HuH-7 (cell line): ENCODE results near the gene CLIP1.

Experiments
- DNase-seq: peaks from one replicate; pipeline ENCODE4 v3.0.0; 2011; ENCODE audit warnings: low spot score

The CLIP1 gene

DNA sequence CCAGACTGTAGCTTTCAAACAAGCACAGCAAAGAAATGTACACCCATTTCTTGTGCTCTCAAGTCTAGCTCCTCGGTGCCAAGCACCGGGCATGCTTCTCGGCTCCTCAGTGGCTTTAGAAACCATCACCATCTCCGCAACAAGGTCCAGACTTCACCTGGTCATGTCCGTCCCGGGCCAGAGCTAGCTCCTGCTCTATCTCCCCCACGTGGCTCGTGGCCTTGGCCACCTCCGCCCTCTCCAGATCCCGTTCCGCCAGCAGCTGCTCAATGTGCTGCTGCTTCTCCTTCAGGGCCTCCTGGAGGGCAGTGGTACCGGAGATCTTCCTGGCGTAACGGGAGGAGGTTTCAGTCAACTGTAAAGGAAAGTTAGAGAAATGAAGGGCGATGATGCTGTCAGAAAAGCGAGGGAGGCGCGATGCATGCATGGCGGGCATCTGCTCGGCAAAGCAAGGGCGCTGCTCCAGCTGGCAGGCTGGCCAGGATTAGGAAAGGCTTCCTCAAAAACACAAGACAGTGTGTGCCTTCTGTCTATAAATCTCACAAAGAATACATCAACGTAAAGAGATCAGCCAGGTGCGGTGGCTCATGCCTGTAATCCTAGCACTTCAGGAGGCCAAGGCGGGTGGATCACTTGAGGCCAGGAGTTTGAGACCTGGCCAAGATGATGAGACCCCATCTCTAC is 67.4 kb downstream of the CLIP1 start:
- no peak for DNase-seq

DNA sequence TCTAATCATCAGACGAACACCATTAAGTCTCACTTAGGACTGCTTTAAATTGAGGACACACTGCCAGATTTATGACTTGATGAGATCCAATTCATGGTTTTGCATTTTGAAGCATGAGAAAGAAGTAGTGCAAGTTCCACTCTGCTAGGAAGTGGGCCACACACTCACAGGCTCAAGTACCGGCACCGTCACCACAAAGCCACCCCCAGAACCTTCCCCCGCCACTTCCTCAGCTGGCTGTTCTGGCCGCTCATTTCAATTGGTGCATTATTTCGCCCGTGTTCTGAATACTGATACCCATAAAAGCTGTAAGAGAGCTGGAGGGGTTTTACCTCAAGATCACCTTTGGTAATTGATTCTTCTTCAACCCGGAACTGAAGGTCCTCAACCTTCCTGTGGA is 70.1 kb downstream of the CLIP1 start:
- no peak for DNase-seq

DNA sequence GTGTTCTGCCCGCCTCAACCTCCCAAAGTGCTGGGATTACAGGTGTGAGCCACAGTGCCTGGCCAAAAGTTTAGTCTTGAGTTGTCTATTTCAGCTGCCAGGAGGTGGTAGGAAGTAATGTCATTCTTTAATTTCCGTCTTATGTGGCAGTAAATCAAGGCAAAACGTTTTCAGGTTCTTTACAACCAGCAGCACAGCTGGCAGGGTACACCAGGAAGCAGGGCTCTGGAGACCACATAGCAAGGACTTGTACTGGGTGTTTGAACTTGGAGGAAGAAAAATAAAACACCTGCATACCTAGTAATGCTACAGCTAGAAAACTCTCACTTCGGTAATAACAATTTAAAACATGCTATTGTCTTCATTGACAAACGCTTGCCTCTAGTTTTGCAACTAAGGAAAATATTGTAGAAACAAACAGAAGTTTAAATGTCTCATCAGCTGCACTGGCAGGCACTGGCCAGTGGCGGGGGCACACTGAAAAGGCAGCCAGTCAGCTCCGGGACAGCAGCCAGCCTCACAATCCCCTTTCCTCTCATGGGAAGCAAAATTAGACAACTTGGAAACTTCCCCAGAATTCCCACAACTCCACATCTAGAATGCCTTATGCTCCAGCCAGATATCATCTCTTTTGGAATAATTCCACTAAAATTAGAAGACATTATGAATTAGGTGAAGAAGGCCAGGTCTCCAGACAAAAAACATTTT is 72.2 kb downstream of the CLIP1 start:
- DNase-seq, result no peak

DNA sequence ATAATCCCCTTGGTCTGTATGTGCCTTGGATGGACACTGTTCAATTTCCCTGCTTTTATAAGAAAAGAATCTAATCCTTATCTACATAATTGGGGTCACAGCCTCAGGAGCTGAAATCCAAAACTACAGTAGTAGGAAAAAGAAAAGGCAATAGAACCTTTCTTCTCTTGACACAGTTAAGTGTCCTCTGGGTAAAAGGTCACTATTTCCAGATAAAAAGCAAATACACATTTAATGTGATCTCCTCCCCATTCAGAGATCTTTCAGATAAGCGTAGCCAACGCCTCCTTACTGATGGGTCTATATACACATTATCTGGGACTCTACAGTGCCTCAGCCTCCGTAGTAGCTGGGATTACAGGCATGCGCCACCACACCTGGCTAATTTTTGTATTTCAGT is 73.4 kb downstream of the CLIP1 start:
- no peak for DNase-seq

DNA sequence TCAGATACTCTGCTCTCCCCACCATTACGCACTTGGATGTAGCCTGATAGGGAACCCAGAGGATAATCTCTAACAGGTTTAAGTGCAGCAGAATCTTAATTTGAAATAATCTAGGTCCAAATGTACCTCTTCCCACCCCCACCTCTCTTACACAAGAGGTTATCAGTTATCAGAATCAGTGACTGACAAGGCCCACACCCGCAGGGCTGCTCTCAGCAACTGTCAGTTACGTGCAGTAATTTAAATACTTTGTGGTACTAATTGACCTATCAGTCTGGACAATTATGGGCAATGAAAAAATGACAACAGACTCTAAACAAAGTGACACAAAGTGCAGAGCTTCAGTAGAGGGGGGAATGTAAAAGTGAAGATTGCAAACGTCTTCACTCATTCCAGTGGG is 74.0 kb downstream of the CLIP1 start:
- no peak for DNase-seq

DNA sequence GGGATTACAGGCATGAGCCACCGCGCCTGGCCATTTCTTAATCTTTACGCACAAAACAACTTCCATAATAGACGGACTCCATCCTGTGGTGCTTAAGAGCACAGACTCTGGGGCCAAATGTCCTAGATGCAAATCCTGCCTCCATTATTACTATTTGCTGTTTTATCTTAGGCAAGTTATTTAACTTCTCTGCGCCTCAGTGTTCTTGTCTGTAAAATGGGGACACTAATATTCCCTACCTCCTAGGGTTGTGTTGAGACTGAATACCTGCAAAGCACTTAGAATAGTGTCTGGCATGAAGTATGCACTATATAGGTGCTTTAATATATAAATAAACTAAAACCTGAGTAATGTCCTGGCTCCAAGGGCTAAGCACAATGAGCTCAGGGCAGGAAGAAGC is 76.4 kb downstream of the CLIP1 start:
- DNase-seq, result no peak

DNA sequence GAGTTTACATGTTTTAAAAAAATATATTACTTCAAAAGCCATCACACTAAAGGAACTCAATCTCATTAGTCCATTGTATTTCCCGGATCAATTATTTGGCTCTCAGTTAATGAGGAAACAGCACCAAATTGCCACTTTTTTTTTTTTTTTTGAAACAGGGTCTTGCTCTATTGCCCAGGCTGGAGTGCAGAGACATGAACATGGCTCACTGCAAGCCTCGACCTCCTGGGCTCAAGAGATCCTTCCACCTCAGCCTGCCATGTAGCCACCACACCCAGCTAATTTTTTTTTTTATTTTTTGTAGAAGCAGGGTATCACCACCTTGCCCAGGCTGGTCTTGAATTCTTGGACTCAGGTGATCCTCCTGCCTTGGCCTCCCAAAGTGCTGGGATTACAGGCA is 77.4 kb downstream of the CLIP1 start:
- no peak for DNase-seq

DNA sequence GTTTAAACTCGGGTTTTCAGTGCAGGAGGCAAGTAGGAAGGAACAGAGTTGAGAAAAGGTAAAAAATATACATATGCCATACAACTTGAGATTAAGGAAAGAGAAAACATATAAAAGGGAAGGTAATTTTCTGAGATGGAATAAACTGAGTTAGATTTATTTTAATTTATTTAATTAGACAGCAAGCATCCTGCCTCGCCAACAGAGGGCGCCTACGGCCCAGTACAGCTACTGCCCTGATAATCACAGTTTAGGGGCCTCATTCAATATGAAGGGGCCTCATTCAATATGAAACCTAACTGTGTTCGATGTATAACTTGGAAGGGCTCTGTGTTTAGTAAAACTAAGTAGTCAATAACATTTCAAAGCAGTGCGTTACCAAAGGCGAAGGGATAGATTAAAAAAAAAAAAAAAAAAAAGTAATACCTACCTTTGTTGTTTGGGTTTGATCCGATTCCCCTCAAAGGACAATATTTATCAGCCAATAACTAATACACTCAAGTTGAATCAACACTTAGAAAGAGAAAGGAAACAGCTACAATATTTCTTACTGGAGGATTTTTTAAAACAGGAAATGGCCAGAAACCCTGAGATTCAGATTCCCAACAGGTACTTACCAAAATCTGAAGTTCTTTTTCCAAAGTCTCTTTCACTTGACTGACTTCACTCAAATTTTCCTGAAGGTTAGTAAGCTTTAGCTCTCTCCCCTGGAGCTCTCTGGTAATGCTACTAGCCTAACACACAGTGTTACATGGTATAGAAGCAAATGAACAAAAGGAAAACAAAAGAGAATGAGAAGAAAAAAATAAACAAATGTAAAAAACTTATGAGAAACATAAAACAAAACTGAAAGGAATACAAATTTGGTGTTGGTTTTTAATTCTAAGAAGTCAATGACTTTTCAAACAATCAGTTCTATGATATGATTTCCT is 86.2 kb downstream of the CLIP1 start:
- DNase-seq, result peak; percentile 26

DNA sequence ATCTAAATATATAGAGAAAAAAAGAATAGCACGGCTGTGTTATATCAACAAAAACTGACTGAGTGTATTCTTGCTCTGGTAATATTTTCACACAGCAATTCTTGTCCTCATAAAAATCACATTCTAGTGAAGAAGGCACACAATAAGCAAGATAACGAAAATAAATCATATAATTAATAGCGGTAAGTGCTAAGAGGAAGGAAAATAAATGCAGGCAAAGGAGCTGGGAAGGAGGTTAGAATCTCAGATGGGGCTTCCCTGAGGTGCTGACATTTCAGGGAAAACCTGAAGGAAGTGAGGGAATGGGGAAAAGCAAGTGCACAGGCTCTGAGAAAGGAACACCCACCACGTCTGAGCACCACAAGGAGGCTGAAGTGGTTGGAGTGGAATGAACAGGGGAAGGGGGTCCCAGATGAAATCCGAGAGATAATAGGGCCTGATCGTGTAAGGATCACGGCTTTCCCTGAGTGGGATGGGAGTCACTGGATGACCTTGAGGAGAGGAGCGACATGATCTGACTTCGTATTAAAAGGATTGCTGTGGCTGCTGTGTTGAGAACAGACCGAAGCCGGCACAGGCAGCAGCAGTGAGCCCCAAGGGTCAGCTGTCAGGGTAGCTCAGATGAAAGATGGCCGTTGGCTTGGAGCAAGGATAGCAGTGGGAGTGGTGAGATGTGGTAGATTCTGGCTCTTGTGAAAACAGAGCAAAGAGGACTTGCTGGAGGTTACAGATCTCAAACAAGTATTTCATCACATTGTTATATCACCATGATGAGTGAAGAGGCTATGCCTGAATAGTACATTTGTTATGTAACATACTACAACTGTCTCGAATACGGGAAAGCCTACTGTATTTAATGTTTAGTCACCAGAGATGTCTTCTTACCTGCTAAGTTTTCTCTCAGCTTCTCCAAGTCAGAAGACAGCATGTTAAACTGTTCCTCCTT is 89.1 kb downstream of the CLIP1 start:
- DNase-seq, result no peak

DNA sequence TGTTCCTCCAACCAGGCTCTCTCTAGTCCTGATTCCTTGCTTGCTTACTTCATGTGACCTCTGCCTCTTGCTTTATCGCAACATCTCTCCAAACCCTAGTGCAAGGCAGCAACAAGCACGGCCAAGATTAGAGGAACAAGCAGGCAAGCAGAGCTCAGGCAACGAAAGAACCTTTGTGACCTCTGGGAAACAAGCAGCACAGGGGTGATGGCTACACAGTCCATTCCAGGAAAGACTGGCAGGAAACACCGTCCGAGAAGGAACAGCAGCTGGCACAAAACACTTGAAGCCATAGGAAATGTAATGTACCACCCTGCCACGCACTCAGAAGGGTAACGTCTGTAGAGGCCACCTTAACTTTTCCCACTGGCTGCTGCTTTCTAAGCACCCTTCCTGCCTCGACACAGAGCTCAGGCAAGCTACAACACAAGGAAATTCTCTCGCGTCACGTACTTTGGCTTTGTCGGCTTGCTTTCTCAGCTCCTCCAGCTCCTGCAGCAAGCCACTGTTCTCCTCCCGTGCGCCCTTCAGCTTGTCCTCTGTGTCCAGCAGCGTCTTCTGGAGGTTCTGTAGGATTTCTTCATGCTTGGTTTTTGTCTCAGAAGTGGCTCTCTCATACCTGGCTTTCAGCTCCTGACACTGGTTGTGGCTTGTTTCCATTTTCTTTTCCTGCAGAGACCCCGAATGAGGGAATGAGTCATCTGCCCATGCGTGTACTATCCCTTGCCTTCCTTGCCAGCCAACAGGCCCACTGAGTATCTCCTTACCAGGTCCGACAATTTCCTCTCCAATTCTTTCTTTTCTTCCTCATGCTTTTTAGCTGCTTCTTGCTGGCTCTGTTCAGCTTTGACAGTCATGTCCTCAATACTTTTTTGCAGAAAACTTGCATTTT is 94.7 kb downstream of the CLIP1 start:
- DNase-seq, result no peak

DNA sequence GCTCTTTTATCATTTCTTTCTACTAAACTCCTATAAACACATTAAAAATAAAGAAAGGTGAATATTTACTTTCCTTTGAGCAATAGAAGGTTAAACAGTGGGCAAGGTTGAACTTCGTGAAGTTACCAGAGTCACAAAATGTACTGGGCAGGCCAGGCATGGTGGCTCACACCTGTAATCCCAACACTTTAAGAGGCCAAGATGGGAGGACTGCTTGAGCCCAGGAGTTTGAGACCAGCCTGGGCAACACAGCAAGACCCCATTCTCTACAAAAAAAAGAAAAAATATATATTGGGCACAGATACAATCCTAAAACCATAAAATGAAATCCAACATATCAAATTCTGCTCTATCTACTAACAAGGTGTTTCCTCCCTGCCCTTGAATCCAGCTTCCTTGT is 95.5 kb downstream of the CLIP1 start:
- DNase-seq, result no peak

DNA sequence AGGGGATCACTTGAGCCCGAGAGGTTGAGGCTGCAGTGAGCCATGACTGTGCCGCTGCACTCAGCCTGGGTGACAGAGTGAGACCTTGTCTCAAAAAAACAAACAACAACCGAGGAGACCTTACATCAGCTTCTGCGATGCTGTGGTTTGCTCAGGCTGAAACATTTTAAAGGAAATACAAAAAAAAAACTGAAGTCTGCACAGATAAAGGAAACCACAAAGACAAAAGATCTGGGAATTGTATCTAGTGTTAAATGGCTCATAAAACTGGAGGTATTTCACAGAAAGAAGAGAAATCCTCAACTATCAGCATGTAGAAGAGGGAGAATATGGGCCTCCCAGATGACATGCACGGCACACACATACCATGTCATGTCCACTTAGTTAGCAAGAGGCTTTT is 95.9 kb downstream of the CLIP1 start:
- DNase-seq, result no peak

DNA sequence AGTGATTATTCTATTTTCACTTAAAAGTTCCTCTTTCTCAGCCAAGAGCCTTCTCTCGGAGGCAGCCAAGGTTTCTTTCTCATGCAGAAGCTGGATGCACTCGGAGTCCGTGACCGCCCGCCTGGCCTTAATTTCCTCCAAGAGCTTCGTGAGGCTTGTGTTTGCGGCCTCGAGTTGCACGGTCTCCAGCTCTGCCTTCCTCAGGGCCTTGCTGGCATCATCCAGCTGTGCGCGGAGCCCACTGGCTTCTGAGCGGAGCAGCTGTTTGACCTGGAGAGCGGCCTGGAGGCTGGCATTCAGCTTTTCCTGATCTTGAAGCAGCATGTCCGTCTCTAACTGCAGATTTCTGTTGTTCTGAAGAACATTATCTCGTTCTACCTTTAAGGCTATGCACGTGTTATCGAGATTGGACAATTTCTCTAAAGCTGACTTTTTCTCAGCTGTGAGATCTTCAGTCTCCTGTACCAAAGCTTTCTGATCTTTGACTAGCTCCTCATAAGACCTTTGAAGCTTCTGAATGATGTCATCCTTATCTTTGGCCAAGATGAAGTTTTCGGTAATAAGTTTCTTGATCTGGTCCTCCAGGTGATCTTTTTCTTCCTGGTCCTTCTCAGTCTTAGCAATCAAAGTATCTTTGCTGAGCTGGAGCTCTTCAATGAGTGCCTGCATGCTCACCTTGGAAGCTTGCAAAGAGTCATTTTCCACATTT is 99.0 kb downstream of the CLIP1 start:
- no peak for DNase-seq

DNA sequence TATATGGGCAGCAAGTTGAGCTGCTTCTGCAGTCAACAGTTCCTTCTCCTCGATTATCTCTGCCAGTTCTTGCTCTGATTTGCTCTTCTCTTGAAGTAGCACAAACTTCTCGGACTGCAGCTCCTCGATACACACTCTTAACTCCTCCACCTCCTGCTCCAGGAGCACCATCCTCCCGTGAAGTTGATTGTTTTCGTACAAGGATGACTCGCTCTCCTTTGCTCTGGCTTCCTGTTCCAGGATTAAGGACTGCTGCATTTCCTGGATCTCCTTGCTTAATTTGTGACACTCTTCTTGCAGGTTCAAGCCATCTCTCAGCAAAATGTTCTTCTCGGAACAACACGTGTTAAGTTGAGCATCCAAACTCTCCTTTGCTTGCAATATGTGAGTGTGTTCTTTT is 100.0 kb downstream of the CLIP1 start:
- no peak for DNase-seq

DNA sequence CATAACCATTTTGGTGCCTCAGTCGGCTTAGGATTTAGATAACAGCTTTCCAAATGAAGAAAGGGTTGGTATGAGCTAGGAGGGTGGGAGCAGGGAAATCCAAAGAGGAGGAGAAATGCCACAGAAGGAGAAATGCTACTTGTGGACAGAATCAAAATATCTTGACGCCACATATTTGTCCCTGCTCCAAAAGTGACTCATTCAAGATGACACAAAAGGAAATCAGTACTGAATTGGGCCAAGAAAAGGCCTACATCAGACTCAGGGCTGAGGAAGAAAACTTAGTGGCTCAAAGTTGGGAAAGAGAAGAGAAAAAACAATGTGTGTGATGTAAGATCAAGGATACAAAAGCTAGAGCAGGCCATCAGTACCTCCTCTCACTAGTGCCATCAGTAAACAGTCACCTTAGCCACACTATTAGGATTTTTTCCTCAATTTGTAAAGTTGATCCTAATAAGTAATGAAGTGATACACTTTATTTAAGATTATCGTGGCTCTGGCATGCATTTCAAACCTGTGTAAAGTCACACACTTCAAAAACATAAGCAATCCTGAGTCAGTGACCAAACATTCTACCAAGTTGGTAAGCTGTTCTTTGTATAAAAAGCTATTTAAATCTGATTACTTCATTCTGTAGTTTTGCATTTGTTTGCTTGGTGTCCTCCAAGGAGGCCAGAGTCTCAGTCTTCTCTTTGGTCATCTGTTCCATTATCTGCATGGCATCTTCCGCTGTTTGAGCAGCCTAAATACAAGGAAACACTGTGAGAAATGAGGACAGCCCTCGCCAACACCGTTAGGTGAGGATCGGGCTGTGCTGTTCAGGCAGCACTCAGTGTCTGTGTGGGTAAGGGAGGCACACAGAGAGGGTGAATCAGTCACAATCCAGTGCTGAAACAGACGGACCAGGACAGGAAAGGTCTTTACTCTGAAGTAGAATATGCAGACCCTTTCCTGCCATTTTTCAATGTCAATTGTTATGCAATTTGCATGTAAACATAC is 103.6 kb downstream of the CLIP1 start:
- DNase-seq, result no peak

DNA sequence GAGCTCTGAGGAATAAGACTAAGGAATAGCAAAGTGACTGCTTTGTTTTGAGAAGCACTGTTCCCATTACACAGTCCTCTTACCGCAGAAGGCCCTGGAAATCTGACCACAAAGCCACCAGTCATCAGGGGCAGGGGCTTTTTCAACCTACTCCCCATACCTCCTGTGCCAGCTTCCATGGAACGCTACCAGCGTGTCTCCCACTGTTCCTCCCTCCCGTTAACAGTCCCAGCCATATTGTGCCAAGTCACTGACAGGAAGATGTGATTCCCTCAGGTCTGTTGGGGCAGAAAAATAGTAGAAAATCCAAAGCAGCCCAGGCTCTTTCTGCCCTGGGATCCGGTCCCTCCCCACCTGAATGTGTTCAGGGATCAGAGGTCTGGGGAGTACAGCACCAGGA is 109.5 kb downstream of the CLIP1 start:
- no peak for DNase-seq

DNA sequence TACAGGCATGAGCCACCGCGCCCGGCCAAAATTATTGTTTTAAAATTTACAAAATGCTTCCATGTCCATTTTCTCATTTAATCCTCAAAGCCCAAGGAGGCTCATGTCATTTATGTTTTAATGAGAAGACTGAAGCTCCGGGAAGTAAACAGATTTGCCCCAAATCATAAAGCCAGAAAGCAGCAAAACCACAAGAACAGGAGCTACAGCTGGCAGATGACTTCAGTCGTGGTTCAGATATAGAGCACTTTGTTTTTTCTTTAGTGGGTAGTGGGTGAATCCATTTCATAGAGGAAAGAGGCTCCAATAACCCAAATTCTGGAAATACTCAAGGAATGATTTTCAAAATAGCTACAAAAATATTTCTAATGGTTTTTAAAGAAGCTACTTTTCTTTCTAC is 110.8 kb downstream of the CLIP1 start:
- DNase-seq, result no peak

DNA sequence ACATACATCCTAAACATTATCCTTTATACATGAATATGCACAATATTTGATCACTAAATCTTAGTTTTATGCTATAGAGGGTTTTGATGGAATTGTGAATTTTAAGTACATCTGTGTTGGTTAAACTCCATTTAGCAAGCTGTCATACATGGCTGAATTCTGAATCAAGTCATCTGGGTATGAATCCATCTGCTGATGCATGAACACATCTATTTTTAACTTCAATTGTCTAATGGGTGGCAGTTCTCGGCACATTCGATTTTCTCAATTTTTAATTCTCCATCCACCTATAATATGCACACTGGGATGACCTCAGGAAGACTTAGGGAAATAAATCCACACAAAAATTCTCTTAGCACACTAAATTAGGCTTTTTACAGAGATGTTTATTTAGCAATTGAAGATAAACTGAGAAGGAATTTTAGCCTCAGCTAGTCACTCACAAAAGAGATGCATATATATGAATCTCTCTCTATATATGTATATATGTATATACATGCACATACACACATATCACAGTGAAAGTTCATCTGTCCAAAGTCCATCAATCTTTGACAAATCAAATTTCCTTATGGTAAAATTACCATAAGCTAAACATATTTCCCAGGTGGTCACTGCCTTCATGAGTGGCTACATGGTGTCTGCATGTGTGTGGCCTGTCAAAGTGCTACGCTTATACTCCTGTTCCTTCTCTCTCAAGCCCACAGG is 111.7 kb downstream of the CLIP1 start:
- DNase-seq, result no peak
